Dermis microvascular lymphatic vessel endothelial cell (primary cell): Measurements from ENCODE around the gene HOTAIR. TPM values are rescaled to one million over a fixed set of nuclear protein-coding genes. Genes with fewer than 3 reads are reported as not detected.

Source experiments
- DNase-seq, 2 donors: peaks; one replicate each; pipeline versions ENCODE4 v3.0.0 to v3.0.0-alpha.2; 2010; ENCODE audit warnings: low read depth in 2 of 2
- total RNA-seq: library from RNA; depleted of rRNA; stranded (reverse); fragments of >200 nt; gene quantifications from 2 replicates; pipeline ENCODE4 v1.2.1, GENCODE V29; 2014

The HOTAIR gene
- total RNA-seq, 1 donor from 2014 or later: not detected

GRCh38 chr12:53988541-53989226, 13.9 kb upstream of the HOTAIR start:
- DNase-seq: no peak

DNA sequence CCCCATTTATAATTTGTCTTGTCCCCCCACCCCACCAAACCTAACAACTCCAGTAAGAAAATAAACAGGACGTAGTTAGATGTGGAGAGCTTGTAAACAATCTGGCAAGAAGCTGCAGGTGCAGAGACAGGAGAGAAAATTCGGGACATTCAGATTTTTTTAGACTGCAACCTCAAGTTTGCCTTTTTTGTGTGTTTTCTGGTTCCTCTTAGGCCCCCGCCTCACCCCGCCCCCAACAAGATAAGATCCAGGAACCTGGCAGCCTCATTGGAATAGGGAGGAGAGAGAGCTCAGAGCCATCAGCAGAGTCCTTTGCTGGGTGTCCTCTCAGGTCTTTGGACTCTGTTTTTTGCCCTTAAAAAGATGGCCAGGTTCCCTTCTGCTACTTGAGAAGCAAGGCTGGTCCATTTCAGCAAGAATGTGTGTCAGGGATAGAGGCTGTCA, 13.1 kb upstream of the HOTAIR start:
- DNase-seq: no peak

DNA sequence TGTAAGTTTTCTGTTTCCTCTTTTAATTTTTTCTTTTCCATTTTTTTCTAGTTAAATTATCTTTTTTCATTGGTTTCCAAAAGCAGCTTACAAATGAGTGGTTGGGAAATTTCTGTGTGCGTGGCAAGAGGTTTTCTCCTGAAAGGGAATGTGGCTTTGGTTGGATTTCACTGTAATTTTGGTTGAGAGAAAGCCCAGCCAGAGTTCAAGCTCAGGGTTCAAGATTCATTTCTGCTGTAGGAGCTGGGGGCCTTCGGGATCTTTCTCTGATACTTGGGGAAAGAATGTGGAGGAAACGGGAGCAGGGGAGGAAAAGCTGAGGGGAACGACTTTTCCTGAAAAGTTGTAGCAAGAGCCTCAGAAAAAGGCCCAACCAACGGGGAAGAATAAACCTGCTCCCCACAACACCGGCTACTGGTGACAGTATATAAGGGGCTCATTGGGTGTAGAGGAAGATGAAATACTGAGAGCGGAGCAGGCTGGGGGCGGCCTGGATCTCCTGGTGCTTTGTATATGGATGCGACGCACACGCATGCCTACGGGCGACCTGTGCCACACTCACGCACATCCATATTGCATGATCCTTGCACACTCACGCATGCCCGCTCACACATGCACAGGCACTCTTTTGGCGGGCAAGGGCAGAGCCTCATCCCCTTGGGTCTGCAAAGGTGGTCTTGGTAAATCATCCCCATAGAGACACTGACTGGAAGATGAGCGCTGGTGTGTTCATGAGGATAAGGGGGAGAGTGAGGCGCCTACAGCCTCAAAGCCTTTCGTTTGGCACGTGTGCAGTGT, 12.1 kb upstream of the HOTAIR start:
- no peak for DNase-seq

DNA sequence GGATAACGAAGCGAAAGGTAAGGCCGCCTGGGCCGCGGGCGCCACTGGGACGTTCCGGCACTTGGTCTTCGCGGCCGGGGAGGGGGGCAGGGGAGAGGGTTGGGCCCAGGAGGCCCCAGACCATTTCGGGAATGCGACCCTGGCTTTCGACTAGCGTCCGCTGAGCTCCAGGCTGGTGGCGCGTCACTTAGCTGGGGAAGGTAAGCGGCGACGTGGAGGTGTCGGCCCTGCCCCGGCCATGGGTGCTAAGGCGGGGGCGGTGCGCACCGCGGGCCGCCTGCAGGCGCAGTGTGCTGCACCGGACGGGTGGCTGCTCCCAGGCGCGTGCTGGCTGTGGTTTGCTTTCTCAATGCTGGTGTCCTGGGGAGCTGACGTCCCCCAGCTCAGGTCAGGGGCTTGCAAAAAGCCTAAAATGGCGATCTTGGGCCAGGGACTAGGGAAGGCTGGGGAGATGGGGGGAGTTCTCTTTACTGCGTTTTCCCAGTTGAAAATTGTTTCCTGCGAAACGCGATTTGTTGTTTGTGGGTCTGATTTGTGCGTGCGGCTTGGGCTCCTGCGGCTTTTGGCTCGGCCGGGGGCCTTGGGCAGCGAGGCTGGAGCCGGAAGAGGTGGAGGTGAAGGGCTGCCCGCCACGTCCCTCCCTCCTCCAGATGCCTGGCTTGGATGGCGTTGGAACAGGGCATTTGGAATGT, 11.4 kb upstream of the HOTAIR start:
- no peak for DNase-seq

GRCh38 chr12:53985692-53985993, 10.9 kb upstream of the HOTAIR start:
- DNase-seq: no peak

GRCh38 chr12:53984901-53985691, 10.3 kb upstream of the HOTAIR start, which contains the start of gene HOXC10:
Gene HOXC10 (plus strand): TSS chr12:53985146. CDS start chr12:53985260, 114 bp downstream.
- peak; percentile 80 to 83 for DNase-seq

- no peak for DNase-seq
Measured at GRCh38 chr12:53983950-53984572, 9.3 kb upstream of the HOTAIR start.

DNA sequence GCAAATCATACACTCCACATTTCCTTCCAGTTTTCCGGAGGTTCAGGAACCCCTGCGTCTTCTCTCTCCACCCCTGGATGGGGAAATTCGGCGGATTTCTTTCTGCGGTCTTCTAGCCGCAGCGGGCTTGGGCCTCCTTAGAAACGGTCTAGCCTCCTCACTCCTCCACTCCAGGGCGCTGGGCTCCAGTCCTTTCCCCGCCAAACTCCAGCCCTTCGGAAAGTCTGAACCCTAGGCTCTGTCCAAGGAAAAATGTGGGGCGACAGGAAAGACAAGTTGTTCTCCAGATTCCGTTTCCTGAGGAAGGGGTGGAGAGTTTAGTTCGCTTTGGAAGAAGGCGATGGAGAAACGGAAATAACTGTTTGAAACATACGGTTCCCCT, 8.8 kb upstream of the HOTAIR start:
- no peak for DNase-seq

DNA sequence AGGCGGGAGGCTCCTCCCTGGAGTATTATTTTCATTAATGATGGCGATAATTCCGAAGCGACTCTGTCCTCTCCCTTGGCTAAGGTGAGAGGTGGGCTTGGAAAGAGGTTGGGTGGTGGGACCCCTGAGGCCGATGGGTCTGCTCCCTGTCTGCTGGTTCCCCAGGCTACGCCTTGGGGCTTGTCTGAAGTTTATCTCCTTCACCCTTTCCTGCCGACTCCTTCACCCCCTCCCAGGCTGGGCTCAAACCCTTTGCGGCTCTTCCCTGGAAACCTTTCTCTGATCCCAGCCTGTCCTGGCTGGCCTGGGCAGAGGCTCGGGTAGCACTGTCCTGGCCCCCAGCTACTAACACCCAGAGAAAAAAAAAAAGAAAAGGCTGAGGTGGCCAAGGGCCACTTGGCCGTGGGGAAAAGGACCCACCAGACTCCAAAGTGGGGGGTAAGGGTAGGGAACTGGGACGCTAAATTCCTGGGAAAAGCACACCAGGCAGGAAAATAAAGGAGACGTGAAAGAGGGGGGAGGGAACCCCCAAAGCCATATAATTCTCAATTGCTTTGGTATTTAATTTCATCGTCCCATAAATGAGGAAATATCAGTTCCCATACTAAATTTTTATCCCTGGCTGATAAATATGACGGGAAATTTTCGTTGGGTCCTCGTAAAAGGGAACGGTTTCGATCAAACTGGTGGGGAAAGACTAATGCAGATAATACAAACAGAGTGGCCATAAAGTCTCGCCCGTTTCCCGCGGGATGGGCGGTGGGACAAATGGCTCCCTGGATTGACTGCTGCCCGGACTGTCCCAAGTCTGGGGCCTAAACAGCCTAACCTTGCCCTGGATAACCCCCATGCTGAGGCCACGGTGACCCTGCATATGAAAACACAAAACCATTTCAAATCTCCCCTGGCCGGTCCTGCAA, 8.2 kb upstream of the HOTAIR start:
- no peak for DNase-seq

DNA sequence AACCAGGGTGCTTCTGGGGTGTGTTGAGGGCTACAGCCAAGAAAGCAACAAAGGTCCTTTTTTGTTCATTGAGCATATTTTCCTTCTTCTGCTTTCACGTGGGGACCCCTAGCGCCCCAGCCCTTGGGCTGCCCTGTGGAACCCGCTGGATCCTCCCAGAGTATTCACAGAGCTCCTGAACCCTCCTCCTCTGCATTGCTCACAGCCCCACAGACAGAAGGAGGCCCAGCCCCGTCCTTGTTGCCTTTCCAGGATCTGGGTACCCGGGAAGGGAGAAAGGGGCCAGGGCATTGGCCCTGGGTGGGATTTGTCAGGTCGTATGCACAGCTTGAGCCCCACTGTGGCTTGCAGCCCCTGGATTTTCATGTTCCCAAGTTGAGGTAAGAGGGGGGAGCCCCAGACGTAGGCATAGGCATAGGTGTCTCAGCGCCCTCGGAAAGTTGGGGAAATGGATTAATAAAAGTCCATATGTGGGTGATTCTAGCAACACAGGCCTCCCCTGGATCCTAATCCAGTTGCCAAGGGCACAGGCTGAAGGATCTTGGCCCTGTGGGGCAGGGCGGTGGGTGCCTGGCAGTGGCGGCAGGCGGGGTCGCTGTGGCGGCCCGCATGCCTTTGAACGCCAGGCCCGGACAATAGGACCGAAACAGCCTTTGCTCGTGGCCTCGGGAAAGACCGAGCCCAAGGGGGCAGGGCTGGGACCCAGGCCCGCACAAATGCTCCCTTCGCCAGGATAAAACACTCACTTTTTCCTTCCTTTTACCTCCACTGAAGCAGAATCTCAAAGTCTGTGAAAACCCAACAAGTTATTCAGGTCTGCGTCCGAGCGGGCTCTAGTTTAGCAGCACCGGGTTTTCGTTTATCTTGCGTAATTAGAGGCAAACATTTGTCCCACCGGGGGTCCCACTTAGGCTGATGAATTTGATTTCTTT, 7.1 kb upstream of the HOTAIR start:
- DNase-seq: no peak

DNA sequence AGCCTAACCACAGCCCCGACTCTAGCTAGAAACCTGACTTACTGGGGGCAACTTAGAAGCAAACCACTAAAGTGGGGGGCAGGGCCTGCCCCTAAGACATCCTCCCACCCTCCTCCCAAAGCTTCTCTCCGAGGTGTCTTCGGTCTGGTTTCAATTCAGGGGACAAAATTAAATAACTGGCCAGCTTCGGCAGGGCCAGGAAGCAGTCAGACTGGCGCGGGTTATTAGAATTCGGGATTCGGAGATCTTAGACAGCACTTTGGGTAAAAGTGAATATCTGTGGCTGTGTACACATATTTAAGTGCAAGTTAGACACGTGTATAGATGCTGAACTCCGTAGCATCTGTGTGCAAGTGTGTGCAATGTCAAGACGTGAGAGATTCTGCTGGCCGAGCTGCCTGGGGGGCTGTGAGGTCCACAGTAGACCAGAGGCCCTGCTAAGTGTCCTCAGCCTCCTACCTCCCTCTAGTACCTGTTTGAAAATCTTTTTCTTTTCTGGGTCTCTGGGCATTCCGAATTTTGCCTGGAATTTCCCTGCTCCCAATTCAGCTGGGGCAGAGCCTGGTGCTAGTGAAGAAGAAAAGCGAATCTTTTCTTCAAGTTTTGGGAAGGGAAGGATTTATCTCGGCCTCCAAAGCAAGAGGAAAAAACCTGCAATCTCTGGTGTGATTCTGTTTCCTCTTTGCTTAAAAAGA, 6.2 kb upstream of the HOTAIR start:
- DNase-seq: no peak

- no peak for DNase-seq
Measured at GRCh38 chr12:53980104-53980801, 5.5 kb upstream of the HOTAIR start.

DNA sequence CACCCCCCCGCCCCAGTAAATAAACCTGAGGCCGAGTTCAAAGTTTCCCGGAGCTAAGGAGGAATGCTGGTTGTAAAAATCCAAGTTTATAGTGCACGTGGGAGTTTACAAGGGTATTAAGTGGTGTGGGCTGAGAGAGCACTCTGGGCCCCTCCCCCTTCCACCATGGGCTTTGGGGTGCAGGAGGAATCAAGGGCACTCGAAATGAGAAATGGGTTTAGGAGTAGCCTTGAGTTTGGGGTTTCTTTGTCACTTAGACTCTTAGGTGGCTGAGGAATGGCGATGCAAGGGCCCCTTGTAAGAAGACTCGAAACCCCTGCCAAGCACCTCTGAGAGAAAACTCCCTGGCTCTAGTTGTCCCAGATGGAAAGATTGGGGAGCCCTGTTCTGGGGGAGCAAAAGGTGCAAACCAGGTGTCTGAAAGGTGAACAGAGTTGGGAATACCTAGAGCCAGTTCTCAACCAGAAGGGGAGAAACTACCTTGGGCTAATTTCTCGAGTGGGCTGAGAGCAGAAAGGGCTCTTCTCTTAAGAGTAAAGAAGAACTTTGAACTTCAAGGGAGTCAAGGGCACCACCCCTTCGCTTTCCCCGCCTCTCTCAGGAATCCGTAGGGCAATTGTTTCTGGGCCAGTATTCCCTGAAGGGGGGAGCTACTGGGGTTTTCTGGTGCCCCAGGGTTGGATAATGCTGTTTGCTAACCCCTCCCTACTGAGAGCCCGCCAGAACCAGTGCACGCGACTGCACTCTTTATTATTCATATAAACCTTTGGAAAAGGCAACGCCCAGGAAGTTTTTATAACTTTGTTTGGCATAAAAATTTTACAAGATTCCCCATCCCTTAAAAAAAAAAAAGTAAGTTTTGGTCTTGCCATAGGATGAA, 4.0 kb upstream of the HOTAIR start:
- no peak for DNase-seq

DNA sequence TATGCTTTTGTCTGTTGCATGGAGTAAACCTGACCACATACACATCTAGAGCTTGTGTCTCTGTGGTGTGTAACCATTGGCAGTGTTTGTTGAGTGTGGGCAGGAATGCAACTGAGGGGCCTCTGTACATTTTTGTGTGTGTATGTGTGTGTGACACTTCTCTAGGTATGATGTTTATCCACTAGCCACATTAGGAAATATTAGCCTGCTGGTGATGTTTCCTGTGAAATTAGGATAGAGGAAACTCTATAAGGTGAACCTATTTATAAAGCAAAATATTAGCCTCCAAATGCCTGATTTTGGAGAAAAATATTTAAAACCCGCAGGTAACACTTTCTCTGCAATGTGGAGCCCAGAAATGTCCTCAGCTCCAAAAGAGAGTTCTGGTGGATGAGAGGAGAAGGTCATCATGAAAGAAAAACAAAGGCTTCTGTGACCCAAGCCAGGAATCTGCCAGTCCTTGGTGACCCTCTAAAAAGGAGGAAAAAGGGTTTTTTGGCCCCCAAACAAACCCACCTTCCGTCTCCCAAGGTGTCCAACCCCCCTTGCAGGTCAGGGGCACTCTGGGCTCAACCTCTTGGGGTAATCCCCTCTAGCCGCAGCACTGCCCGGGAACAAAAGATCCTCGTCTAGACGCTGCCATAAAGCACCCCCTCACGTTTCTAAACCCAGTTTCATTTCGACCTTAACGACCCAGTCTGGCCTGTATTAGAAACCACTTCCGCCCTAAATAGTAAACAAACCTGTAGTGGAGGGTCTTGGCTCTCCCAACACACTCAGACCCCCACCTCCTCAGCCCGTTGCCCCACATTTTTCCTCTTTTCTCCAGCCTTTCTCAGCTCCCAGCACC, 3.1 kb upstream of the HOTAIR start:
- no peak for DNase-seq

DNA sequence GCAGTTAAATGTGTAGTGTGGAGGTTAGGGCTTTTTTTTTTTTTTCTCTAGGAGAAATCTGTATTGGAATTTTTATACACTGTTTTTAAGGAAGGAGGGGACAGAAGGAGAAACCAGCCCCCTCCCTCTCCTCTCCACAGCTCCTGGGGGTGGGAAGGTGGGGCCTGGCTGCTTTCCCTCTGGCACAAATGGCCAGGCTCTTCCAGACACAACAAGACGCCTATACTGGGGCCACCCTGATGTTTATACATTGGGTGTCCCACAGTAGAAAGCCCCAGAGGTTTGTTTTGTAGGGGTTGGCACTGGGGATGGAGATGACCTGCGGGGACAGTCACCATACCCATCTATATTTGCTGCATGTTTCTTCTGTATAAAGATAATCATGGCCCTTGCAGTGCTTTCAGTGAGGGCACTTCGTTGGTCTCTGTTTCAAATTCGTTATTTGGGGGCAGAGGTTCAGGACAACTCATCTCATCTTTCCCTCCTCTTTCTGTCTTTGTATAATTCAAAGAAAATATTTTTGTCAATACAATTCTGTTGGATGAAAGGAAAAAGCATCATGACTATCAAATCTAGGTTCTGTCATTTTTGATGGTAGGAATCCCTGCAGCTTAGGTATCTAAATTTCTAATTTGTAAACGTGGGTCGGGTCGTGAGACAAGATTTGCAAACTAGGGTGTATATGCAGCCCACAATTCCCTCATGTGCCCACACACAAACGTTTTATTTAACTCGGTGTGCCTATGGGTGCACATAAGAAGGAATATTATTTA, 2.3 kb upstream of the HOTAIR start:
- DNase-seq: no peak
